AG10803 (cell line): ENCODE results near the gene KHDC1L.
"Not testable (repeated sequence)": the region's sequence is repeated elsewhere in the genome, so short reads cannot be mapped to it uniquely, and the experiment has no call there.

Experiments
- DNase-seq: peaks from one replicate; pipeline ENCODE4 v3.0.0; 2010; ENCODE audit warnings: low read depth
- H3K4me3 ChIP-seq: 2 replicates; pipeline ENCODE4 v1.5.1; 2011; ENCODE audit warnings: mild to moderate bottlenecking, low read length, control low read depth
- TF ChIP-seq, protein P1 (sequence below): conservative IDR thresholded peaks from 2 replicates; pipeline ENCODE4 v1.5.1; 2011; ENCODE audit warnings: mild to moderate bottlenecking, low read length, control low read depth, inconsistent platforms

The KHDC1L gene

DNA sequence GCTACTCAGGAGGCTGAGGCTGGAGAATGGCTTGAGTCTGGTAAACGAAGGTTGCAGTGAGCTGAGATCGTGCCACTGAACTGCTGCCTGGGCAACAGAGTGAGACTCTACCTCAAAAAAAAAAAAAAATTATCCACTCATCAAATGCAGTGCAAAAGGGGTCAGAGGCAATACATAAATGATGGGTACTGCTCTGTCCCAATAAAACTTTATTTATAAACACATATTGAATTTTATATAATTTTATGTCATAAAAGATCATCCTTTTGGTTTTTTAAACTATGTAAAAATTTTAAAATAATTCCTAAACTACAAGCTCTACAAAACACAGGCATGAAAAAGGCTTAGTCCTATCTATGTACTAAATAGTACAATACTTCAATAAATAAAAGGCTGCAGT is 27.4 kb upstream of the KHDC1L start:
- no peak overlapping the region for H3K4me3 ChIP-seq
- TF ChIP-seq, protein P1, sequence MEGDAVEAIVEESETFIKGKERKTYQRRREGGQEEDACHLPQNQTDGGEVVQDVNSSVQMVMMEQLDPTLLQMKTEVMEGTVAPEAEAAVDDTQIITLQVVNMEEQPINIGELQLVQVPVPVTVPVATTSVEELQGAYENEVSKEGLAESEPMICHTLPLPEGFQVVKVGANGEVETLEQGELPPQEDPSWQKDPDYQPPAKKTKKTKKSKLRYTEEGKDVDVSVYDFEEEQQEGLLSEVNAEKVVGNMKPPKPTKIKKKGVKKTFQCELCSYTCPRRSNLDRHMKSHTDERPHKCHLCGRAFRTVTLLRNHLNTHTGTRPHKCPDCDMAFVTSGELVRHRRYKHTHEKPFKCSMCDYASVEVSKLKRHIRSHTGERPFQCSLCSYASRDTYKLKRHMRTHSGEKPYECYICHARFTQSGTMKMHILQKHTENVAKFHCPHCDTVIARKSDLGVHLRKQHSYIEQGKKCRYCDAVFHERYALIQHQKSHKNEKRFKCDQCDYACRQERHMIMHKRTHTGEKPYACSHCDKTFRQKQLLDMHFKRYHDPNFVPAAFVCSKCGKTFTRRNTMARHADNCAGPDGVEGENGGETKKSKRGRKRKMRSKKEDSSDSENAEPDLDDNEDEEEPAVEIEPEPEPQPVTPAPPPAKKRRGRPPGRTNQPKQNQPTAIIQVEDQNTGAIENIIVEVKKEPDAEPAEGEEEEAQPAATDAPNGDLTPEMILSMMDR, result no peak
- no peak for DNase-seq

DNA sequence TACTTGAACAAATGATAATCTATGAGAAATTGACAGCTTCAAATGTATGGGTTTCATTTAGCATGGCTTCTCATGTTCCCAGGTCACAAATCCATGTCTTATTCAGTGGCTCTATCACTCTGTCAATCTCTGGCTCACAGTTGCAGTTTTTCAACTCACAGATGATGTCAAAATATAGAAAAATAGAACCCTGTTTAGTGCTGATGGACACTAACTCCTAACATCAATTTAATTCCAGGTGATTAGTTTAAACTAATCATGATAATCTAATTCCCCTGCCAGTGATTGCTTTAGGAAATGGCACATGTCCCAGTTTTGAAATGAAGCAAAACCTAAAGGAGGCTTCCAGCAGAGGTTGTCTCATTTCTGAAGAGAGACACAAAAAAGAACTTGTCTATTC is 24.7 kb upstream of the KHDC1L start:
- TF ChIP-seq, protein P1, result no peak
- H3K4me3 ChIP-seq, result no peak overlapping the region
- no peak for DNase-seq

DNA sequence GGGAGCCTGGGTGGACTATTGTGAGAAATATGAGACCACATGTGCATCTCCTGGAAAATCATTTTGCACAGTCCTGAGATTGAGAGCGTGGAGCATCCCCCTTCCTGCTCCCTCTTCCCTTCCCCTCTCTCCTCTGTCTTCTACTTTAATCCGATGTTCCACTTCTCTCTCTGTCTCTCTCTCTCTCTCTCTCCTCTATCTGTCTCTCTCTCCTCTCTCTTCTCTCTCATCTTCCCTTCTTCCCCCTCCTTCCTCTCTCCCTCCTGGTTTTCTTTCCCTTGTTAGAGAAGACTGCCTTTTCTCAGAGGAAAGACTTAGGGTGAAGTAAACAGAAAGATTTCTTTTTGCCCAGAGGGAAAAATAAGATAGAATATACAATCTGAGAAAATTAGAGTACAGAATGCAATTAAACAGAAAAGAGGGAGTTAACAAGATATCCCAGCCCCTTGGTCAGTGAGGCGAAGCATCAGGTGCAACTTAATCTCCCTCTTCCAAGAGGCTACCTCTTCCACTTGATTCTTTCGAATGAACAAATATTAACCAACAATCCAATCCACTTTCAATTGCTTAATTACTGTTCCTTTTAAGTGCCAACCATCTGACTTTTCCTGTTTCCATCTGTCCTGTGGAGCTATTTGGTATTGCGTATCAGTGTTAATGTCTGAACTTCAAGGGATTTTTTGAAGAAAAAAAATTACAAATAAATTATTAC is 23.1 kb upstream of the KHDC1L start:
- TF ChIP-seq, protein P1, result no peak
- DNase-seq, result no peak
- no peak overlapping the region for H3K4me3 ChIP-seq

DNA sequence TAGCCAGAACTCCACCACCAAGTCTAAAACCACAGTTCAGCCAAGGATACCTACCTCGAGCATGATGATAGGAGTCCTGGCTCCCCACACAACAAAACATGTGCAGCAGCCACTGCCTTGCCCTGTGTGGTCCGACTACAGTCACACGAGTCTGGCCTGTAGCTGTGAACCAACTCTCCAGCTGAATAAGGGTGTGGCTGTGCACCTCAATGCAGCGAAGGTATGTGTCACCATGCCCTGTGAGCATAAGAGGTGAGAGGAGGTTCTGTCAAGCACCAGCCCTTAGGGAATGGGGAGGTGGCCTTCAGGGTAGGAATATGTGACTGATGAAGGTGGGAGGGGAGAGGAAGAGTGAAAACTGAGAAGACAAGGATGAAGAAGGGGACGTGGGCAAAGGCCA is 16.7 kb upstream of the KHDC1L start:
- no peak for DNase-seq
- TF ChIP-seq, protein P1, result no peak
- no peak overlapping the region for H3K4me3 ChIP-seq

DNA sequence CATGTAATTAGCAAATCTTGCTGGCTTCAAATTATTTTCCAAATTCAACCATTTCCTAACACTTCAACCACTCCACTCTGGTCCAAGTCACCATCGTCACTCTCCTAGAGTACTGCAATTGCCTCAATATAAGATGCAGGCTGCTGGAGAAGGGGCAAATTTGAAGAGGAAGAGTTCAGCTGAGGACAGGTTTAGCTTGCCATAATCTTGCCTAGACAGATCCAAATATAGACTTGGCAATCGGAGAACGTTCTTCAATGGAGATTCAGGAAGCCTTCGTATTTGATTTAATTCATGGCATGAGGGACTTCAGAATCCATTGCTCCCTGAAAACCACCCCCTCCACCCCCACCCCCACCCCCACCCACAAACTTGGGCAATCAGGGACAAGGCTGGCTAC is 15.4 kb upstream of the KHDC1L start:
- DNase-seq, result no peak
- TF ChIP-seq, protein P1, result no peak
- H3K4me3 ChIP-seq, result no peak overlapping the region

DNA sequence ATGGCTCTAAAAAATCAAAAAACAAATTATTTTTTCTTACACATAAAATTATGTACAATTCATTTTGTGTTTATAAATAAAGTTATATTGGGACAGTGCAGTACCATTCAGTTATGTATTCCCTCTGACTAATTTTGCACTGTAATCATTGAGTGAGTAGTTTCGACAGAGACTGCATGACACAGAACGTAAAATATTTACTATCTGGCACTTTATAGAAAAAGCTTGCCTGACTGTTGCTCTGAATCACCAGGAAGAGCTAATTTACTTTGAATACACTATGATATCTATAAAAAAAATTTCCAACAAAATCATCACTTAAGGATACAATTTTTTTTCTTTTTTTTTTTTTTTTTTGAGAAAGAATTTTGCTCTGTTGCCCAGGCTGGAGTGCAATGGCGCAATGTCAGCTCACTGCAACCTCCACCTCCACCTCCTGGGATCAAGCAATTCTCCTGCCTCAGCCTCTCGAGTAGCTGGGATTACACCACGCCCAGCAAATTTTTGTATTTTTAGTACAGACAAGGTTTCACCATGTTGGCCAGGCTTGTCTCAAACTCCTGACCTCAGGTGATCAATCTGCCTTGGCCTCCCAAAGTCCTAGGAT is 11.0 kb upstream of the KHDC1L start:
- TF ChIP-seq, protein P1, result no peak
- DNase-seq, result peak; percentile 95

DNA sequence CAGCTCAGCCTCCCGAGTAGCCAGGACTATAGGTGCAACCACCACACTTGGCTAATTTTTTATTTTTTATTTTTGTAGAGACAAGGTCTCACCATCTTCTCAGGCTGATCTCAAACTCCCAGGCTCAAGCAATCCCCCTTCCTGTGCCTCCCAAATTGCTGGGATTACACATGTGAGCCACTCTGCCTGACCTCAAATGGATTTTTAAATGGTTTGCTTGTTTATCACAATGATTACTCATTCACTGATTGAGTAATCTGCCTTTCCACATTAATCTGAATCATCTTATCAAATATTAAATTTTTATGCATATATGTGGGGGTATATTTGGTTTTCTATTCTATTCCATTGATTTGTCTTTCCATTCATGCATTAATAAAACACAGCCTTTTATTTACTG is 9.4 kb upstream of the KHDC1L start:
- no peak overlapping the region for H3K4me3 ChIP-seq
- TF ChIP-seq, protein P1, result no peak
- peak; percentile 83 for DNase-seq

More for the DNA sequence above, 11.0 kb upstream of the KHDC1L start:
- no peak overlapping the region for H3K4me3 ChIP-seq

DNA sequence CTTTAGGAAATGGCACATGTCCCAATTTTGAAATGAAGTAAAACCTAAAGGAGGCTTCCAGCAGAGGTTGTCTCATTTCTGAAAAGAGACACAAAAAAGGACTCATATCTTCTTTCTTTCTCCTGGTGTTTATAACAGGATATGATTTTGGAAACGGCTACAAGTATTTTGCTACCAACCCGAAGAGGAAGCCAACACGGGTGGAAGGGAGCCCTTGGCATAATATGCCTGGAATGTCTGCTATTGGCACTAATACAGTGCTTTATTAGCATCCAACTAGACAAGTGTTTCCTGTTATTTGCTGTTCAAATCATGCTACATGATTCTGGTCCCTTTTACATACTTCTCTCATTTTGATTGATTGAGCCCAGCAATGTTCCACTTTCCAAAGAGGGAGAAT is 8.7 kb upstream of the KHDC1L start:
- DNase-seq, result peak; percentile 59
- not testable (repeated sequence) for H3K4me3 ChIP-seq
